Activated T-helper 1 cell treated with Interleukin-2 at 50 U/mL for 16 hours (primary cell): Measurements from ENCODE around the gene EPM2A.
"Not testable (repeated sequence)": the region's sequence is repeated elsewhere in the genome, so short reads cannot be mapped to it uniquely, and the experiment has no call there.

ENCODE experiments used
- DNase-seq: peaks from one replicate; pipeline ENCODE4 v3.0.0-alpha.2; 2020; ENCODE audit warnings: low read depth

EPM2A gene

DNA sequence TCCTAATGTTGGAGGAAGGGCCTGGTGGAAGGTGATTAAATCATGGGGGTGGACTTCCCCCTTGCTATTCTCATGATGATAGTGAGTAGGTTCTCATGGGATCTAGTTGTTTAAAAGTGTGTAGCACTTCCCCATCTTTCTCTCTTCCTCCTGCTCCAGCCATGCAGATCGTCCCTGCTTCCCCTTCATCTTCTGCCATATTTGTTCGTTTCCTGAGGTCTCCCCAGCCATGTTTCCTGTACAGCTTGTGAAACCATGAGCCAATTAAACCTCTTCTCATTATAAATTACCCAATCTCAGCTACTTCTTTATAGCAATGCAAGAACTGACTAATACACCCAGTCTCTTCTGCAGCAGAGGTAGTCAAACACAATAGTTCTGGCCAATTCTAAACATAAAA lies 5.4 kb downstream of the EPM2A start:
- DNase-seq, result no peak

DNA sequence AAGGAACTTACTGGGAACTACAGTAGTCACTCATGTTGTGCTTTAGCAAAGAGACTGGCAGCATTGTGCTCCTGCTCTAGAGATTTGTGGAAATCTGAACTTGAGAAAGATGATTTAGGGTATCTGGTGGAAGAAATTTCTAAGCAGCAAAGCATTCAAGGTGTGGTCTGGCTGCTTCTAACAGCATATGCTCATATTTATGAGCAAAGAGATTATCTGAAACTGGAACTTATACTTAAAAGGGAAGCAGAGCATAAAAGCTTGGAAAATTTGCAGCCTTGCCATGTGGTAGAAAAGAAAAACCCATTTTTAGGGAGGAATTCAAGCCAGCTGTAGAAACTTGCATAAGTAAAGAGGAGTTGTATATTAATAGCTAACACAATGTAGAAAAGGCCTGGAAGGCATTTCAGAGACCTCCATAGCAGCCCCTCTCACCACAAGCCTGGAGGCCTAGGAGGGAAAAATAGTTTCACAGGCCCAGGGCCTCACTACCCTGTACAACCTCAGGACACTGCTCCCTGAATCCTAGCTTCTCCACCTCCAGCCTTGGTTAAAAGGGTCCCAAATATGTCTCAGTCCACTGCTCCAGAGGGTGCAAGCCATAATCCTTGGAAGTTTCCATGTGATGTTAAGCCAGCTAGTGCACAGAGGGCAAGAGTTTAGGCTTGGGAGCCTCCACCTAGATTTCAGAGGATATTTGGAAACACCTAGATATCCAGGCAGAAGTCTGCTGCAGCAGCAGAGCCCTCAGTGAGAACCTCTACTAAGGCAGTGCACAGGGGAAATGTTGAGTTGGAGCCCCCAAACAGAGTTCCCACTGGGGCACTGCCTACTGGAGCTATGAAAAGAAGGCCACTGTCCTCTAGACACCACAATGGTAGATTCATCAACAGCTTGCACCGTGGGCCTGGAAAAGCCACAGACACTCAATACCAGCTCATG lies 6.6 kb downstream of the EPM2A start:
- no peak for DNase-seq

DNA sequence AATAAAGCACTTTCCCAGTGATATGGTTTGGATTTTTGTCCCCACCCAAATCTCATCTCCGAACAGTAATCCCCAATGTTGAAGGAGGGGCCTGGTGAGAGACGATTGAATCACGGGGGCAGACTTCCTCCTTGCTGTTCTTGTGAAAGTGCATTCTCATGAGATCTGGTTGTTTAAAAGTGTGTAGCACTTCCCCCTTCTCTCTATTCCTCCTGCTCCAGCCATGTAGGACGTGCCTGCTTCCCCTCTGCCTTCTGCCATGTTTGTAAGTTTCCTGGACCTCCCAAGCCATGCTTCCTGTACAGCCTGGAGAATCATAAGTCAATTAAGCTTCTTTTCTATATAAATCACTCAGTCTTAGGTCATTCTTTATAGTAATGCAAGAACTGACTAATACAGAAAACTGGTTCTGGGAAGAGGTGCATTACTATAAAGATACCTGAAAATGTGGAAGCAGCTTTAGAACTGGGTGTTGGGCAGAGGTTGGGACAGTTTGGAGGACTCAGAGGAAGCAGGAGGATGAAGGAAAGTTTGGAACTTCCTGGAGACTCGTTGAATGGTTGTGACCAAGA lies 7.4 kb downstream of the EPM2A start:
- no peak for DNase-seq

GRCh38 chr6:145725570-145725969 lies 9.8 kb downstream of the EPM2A start:
- DNase-seq, result no peak

DNA sequence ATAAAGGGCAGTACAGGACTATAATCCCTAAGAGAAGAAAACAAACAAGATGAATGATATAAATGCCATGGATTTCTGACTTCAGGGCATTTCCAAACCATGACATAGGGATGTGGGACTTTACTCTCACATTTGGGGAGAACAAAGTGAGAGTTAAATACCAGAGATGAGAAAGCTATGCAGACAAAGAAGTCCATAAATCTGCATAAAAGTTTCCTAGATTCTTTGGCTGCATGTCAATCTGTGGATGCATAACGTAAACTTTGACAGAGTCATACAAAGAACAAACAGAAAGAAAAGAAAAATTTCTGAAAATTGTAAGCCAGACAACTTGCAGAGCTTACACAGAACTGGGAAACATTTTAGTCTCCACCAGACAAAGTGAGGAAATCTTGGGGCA lies 11.7 kb downstream of the EPM2A start:
- DNase-seq, result no peak

GRCh38 chr6:145722190-145722589 lies 13.1 kb downstream of the EPM2A start:
- no peak for DNase-seq

- no peak for DNase-seq
Observed at GRCh38 chr6:145721144-145721543, 14.2 kb downstream of the EPM2A start.

- no peak for DNase-seq
Observed at GRCh38 chr6:145715426-145715825, 19.9 kb downstream of the EPM2A start.

GRCh38 chr6:145714731-145715130 lies 20.6 kb downstream of the EPM2A start:
- DNase-seq, result no peak

- DNase-seq, result no peak
Observed at GRCh38 chr6:145713773-145714172, 21.5 kb downstream of the EPM2A start.

DNA sequence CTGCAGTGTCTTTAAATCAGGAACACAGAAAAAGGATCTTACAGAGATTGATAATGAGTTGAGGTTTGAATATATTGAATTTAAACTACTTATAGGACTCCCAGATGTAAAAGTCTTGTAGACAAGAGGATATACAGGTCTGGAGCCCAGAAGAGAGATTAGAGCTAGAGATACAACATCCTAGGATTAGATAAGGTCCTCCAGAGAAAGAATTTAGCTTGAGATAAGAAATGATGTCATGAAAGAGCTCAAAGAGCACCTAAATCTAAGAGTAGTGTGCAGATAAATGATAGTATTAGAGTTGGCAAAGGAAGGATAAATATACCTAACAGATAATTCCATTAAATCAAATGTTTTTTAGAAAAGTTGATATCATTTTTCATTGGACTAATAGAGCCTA lies 23.9 kb downstream of the EPM2A start:
- no peak for DNase-seq

DNA sequence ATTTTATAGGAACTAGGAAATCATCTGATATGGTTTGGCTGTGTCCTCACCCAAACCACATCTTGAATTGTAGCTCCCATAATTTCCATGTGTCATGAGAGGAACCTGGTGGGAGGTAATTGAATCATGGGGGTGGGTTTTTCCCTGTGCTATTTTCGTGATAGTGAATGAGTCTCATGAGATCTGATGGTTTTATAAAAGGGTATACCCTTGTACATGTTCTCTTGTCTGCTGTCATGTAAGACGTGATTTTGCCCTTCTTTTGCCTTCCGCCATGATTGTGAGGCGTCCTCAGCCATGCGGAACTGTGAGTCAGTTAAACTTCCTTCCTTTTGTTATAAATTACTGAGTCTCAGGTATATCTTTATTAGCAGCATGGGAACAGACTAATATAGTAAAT lies 27.9 kb downstream of the EPM2A start:
- DNase-seq, result no peak

GRCh38 chr6:145705561-145705960 lies 29.8 kb downstream of the EPM2A start:
- DNase-seq, result no peak

DNA sequence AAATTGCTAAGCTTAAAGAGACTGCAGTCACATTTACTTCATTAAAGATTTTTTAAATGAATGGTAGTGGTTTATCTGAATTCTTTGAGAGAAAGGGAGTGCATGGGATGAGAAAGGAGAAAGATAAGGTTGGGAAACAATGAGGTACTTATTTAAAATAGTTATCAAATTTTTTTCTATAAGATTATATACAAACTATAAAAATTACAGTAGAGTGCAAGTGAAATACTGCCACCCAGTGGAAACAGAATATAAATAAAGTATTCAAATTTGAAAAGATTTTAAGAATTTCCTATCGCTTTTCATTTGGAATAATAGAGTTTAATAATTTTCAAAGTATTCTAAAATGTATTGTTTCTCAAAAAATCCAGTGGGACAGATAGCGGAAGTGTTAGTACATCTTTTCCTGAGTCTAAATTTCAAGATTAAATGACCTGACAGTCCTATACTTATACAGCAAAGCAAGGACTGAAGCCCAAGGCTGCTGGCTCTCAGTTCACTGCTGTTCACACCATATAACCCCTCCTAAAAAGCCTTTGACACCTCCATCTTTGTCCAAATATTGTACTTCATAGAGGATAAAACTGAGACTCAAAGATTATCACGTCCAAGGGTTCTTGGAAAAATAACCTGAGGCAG lies 31.1 kb downstream of the EPM2A start:
- no peak for DNase-seq

- DNase-seq, result no peak
Observed at GRCh38 chr6:145699462-145699861, 35.9 kb downstream of the EPM2A start.

- DNase-seq, result not testable (repeated sequence)
Observed at GRCh38 chr6:145697401-145697800, 37.9 kb downstream of the EPM2A start.

DNA sequence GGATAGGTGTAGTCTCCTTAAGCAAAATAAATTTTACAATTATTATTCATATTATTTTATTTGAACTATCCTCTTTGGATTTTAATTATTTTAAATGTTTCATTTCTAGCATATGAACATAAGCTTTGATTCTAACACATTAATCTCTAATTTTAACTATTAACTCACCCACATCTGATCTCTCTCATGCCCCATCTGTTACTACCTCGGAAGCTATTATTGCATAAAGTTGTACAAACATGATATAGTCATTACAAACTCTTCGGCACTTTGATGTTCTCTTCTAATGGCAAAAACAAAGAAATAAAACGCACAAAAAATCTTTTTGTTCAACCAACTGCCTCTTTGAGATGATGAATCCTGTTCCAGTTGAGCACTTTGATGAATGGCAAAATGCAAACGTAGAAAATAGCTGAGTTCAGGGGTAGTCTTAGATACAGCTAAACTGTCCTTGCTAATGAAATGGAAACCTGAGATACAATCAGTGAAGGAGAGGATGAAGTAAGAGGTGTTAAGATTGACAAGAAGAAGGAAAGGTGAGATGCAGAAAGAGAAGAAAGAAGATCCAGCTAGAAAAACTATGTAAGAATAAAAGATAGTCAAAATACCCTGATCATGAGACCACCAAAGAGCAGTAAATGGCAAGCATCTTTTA lies 41.1 kb downstream of the EPM2A start:
- DNase-seq, result no peak

DNA sequence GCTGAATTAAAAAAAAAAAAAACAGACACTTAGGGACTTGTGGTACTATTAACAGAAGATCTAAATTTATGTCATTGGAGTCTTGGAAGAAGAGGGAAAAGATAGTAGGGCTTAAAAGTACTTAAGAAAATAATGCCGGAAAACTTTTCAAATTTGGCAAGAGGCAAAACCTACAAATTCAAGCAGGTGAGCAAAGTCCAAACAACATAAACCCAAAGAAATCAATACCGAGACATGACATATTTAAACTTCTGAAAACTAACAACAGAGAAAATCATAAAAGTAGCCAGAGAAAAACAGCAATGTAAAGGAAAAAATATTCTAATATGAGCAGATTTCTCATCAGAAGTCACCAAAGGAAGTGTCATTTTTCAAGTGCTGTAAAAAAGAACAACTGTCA lies 44.4 kb downstream of the EPM2A start:
- DNase-seq, result no peak

- DNase-seq, result no peak
Observed at GRCh38 chr6:145689529-145689928, 45.8 kb downstream of the EPM2A start.

DNA sequence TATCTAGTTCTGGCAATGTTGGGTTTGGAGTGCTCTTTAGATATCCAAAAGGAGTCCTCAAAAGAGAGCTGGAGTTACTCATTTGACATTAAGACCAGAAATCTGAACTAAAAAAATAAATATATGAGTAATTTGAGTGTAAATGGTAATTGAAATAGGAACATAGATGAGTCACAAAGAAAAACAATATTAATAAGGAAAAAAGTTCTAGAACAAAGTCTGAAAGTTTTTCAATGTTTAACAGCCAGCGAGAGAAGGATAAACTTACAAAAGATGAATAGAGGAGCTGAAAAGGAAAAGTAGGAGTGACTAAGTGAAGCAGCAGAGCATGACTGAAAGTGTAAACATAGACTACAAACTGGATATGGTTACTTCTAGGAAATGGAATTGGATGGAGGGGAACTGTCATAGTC lies 46.8 kb downstream of the EPM2A start:
- no peak for DNase-seq

- no peak for DNase-seq
Observed at GRCh38 chr6:145685932-145686331, 49.4 kb downstream of the EPM2A start.

DNA sequence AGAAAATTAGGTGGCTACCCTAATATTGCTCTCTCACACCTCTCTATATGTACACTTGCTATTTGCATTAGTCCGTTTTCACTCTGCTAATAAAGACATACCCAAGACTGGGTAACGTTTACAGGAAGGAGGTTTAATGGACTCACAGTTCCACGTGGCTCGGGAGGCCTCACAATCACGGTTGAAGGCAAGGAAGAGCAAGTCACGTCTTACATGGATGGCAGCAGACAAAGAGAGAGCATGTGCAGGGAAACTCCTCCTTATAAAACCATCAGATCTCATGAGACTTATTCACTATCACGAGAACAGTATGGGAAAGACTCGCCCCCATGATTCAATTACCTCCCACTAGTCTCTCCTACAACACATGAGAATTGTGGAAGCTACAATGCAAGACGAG lies 53.4 kb downstream of the EPM2A start:
- no peak for DNase-seq

DNA sequence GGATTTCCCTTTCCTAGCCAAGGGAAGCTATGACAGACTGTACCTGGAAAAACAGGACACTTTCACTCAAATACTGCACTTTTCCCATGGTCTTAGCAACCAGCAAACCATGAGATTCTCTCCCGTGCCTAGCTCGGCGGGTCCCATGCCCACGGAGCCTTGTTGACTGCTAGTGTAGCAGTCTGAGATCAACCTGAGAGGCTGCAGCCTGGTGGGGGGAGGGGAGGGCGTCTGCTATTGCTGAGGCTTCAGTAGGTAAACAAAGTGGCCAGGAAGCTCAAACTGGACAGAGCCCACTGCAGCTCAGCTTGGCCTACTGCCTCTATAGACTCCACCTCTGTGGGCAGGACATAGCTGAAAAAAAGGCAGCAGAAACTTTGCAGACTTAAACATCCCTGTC lies 61.8 kb downstream of the EPM2A start:
- no peak for DNase-seq
